K562 (cell line): ENCODE data around the gene DHRS3.

Source experiments
- NONO ChIP-seq, 2 experiments: fragments of 200-400 bp in 1 of 2; fragments of 450-650 bp in 1 of 2; formaldehyde crosslinking in 1 of 2; IDR thresholded peaks; 2 replicates each; pipeline ENCODE4 v1.6.1; 2017; ENCODE audit warnings: low read depth in 2 of 2, mild to moderate bottlenecking in 2 of 2, moderate library complexity in 2 of 2, low read length in 1 of 2
- PRPF4 ChIP-seq: fragments of 200-400 bp; formaldehyde crosslinking; IDR thresholded peaks from one replicate; pipeline ENCODE4 v1.6.1; 2017; ENCODE audit warnings: low read length, low read depth, mild to moderate bottlenecking; ENCODE audit not compliant: insufficient read depth, poor library complexity, severe bottlenecking

- TF ChIP-seq PRPF4 (no peak), NONO (IDR thresholded peaks at IDR 0.05; ENCODE audit: low read depth in 2 of 2, low read length in 1 of 2) (no peak)
Measured at GRCh38 chr1:12561121-12561520, 56.9 kb downstream of the DHRS3 start.
